Dermis blood vessel endothelial cell (primary cell): ENCODE results near the gene NPBWR2. TPM values are rescaled to one million over a fixed set of nuclear protein-coding genes. Genes with fewer than 3 reads are reported as not detected.
"Not testable (repeated sequence)": the region's sequence is repeated elsewhere in the genome, so short reads cannot be mapped to it uniquely, and the experiment has no call there.

Source experiments
- DNase-seq: peaks from one replicate; pipeline ENCODE4 v3.0.0; 2010
- total RNA-seq: library from RNA; depleted of rRNA; stranded (reverse); fragments of >200 nt; gene quantifications from 2 replicates; pipeline ENCODE4 v1.2.3, GENCODE V29; 2014

Gene NPBWR2
- total RNA-seq, 1 donor from 2014 or later = not detected

- no peak for DNase-seq
These were observed 35.8 kb upstream of the NPBWR2 start for GRCh38 chr20:64143018-64143801.

DNA sequence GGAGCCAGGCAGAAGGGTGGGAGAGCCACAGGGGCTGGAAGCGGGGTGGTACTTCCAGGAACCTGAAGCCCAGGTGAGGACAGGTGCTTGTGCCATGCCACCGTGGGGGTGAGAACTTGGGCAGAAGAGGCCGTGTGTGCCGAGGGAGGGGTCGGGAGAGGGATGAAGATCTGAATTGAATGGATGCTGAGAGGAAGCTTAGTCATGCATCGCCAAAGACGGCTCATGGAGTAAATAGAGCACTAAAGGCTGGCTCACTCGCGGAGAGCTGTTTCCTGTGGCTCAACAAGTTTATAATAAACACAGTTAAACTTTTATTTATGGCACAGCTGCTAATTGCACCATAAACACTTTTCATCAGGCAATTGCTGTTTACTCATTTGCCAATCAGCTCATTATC lies 35.2 kb upstream of the NPBWR2 start:
- peak; percentile 46 for DNase-seq

DNA sequence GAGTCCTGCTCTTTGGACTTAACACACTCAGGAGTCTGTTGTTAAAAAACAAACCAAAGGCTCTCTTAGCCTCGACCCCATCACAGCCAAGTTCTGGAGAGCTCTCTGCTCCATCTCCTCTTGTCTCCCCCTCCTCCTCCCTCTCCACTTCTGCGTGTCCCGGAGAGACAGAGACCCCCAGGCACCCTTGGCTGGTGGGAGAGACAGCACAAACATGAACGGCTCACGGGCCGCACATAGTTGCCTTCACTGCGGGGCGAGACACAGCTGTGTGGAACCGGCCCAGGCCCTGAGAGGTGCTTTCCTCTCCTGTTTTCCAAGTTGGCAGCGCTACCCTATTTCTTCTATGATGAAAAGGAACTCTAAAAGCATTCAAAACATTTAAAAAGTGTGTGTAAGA lies 33.6 kb upstream of the NPBWR2 start:
- no peak for DNase-seq

- no peak for DNase-seq
These were observed 32.9 kb upstream of the NPBWR2 start for GRCh38 chr20:64140061-64140931.

DNA sequence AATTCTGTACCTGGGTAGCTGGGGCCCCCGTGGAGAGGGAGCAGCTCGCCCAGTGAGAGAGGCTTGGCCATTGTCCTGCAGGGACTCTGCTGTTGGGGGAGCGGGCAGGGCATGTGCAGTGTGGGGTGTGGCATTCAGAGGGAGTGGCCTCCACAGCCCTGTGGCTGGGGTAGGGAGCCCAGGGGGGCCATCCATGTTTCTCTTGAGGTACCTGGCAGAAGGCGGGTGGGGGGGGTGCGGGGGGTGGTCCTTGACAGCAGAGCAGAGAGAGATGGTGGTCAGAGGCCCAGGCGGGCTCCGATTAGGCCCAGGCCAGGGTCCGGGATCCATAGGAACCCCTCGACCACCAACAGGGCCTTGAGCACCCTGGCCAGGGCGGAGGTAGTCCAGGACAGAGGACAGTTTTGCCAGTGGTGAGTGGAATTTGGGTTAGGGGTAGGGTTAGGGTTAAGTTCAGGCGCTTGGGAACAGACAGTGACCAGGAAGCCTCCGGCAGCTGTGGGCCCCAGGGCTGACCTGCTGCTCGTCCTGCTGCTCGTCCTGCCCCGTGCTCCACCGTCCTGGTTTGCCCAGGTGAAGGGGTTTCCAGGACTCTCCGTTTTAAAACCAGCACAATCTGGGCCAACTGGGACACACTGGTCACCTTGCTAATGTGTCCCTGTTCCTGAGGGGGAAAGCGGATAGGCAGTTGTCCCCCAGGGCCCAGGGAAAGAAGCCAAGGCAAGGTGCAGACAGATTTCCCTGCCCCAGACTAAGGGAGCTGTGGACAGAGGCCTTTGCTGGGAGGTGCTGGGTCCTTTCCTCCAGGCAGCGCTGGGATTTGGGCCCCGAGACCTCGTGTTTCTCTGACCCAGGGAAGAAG lies 32.1 kb upstream of the NPBWR2 start:
- DNase-seq = no peak

DNA sequence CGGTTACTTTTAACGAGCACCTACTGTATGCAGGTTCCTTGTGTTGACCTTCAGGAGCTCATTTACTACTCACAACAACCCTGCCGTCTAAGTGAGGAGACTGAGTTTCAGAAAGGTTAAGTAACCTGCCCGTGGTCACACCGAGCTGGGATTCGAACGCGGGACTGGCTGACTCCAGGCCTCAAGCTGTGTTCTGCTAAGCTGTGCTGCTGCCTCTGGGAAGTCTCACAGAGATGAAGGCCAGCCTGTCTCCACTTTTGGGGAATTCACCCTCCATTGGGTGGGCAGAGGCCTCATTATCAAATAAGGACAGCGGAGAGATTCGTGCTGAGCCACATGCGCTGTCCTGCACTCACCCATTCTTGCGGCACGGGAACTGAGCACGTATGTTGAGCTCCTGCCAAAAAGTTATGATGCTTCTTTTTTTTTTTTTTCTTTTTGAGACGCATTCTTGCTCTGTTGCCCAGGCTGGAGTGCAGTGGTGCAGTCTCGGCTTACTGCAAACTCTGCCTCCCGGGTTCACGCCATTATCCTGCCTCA lies 31.0 kb upstream of the NPBWR2 start:
- no peak for DNase-seq

- no peak for DNase-seq
These were observed 30.2 kb upstream of the NPBWR2 start for GRCh38 chr20:64137598-64138031.

DNA sequence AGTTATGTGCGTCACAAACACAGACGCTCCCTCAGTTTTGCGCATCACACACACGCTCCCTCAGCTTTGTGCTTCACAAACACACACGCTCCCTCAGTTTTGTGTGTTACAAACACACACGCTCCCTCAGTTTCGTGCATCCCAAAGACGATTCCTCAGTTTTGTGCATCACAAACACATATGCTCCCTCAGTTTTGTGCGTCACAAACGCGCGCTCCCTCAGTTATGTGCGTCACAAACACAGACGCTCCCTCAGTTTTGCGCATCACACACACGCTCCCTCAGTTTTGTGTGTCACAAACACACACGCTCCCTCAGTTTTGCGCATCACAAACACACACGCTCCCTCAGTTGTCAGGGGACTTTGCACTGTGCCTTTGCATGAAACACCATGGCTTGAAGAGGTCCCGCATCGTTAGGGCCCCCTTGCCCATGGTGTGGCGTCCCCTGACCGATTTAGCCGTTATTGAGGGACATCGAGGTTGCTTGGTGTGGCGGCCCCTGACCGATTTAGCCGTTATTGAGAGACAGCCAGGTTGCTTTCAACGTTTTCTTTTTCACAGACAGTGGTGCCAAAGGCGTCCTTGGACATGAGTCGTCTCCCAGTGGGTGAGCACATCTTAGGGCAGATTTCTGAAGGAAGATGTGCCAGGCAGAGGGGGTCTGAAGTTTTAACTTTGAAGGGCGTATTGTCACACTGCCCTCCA lies 28.8 kb upstream of the NPBWR2 start:
- no peak for DNase-seq

- DNase-seq = not testable (repeated sequence)
These were observed 27.4 kb upstream of the NPBWR2 start for GRCh38 chr20:64134744-64135143.

DNA sequence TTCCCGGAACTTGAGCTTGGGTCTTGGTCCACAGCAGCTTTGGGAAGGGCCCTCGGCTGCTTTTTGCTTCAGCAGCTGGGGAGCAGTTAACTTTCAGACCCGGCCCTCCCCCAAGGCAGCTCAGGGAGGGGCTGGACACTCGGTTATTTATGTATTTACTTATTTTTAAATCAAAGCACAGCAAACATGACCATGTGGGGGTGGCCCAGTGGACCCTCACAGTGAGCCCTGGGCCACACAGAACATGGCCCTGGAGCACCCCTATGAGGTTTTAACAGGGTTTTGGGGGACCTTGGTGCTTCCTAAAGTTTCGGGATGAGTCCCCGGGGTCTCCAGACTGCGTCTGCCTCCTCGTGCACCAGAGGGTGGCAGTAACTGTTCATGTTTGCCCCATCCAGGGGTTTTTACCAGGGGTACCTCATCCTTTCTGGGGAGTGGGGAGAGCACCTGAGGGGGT lies 26.6 kb upstream of the NPBWR2 start:
- DNase-seq = peak; percentile 26

DNA sequence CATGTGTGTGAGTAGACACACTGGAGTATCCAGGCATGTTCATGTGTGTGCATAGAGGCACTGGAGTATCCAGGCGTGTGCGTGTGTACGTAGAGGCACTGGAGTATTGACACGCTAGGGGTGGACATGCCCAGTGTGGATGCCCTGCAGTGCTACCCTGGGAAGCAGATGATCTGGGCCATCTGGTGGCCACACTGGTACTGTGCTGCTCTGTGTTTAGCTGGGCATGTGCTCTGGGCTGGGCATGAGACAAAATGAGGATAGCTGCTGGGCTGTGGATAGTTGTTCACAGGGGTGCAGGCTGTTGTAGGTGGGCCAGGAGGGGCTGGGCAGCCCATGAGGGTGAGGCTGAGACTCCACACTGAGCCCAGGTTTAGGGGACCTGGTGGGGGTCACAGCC lies 24.0 kb upstream of the NPBWR2 start:
- peak; percentile 36 for DNase-seq

GRCh38 chr20:64130876-64131275 lies 23.5 kb upstream of the NPBWR2 start:
- no peak for DNase-seq

GRCh38 chr20:64130271-64130670 lies 22.9 kb upstream of the NPBWR2 start:
- DNase-seq = peak; percentile 17

- no peak for DNase-seq
These were observed 21.9 kb upstream of the NPBWR2 start for GRCh38 chr20:64129146-64129782.

GRCh38 chr20:64123517-64123916 lies 16.2 kb upstream of the NPBWR2 start:
- DNase-seq = not testable (repeated sequence)

- DNase-seq = not testable (repeated sequence)
These were observed 15.6 kb upstream of the NPBWR2 start for GRCh38 chr20:64122927-64123326.

DNA sequence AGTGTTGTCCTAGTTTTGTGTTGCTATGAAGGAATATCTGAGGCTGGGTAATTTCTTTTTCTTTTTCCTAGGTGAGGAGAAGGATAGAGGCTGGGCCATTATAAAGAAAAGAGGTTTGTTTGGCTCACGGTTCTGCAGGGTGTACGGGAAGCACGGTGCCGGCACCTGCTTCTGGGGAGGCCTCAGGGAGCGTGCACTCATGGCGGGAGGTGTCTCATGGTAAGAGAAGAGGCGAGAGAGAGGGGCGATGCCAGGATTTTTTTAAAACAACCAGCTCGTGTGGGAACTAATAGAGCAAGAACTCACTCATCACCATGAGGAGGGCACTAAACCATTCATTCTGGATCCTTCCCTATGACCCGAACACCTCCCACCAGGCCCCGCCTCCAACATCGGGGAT lies 14.2 kb upstream of the NPBWR2 start:
- no peak for DNase-seq

- no peak for DNase-seq
These were observed 12.4 kb upstream of the NPBWR2 start for GRCh38 chr20:64119681-64120341.

- no peak for DNase-seq
These were observed 11.9 kb upstream of the NPBWR2 start for GRCh38 chr20:64119301-64119680.

DNA sequence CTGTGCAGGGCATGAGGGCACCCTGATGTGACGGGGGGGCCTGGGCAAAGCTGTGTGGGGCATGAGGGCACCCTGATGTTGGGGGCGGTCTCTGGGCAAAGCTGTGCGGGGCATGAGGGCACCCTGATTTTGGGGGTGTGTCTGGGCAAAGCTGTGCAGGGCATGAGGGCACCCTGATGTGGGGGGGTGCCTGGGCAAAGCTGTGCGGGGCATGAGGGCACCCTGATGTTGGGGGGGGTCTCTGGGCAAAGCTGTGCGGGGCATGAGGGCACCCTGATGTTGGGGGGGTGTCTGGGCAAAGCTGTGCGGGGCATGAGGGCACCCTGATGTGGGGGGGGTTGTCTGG lies 10.0 kb upstream of the NPBWR2 start:
- DNase-seq = not testable (repeated sequence)
